CD1c-positive myeloid dendritic cell (primary cell): Measurements from ENCODE around the gene CFAP92.

ENCODE experiments used
- DNase-seq: peaks from one replicate; pipeline ENCODE4 v3.0.0-alpha.2; 2016; ENCODE audit errors: extremely low spot score

CFAP92 gene

DNA sequence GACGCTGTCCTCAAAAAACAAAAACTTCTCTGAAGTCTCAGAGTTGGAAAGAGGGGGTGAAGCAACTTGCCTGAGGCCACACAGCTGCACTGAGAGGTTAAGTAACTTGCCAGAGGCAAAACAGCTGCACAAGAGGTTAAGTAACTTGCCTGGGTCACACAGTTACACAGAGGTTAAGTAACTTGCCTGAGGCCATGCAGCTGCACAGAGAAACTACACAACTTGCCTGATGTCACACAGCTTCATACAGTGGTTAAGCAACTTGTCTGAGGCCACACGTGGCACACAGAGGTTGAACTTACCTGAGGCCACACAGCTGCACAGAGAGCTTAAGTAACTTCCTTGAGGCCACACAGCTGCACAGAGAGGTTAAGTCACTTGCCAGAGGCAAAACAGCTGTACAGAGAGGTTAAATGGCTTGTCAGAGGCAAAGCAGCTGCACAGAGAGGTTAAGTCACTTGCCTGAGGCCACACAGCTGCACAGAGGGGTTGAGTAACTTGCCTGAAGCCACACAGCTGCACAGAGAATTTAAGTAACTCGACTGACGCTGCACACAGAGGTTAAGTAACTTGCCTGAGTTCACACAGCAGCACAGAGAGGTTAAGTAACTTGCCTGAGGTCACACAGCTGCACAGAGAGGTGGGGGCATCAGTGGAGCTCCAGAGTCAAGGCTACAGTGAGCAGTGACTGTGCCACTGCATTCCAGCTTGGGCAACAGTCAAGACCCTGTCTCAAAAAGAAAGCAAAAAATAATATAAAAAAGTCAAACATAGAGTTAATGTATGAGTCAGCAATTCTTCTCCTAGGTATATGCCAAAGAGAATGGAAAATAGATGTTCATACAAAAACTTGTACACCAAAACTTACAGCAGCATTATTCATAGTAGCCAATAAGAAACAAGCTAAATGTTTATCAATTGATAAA is 126.4 kb downstream of the CFAP92 start:
- no peak for DNase-seq

DNA sequence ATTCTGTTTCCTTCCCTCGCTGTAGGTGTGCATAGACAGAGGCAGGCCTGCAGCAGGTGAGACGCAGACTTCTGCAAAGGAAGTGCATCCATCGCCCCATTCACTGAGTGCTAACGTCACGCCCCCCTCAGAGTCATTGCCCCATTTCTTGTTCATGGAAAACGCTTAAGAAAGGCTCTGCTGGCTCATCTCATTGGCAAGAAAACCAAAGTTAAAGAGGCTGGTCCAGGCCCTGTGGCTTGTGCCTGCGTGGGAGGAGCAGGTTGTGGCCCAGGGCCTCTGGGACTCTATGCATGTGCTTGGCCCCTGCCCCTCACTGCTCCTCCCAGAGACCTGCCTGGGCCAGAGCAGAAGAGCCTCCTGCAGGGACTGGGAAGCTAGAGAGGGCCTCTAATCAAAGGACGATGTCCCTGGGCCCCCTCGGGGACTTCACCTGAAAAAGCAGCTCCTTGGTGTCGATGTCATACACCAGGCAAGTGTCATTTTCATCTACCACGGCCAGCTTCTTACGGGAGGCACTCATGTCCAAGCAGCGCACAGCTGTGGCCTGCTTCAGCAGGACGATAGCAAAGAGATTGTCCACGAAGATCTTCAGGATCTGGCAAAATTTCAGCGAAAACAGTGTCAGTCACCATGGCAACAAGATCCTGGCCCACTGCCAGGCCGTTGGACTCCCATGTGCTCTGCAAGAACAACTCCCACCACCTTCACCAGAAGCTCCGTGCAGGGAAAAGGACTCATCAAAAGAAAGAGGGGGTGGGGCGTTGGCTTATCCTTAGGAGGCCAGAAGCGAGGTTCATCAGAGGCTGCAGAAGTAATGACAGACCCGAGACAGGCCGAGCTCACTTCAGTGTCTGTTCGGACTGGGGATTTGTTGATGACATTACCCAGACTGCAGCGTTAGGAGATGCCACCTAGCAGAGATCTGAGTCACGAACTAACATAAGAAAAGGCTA is 128.7 kb downstream of the CFAP92 start:
- DNase-seq, result peak; percentile 78

DNA sequence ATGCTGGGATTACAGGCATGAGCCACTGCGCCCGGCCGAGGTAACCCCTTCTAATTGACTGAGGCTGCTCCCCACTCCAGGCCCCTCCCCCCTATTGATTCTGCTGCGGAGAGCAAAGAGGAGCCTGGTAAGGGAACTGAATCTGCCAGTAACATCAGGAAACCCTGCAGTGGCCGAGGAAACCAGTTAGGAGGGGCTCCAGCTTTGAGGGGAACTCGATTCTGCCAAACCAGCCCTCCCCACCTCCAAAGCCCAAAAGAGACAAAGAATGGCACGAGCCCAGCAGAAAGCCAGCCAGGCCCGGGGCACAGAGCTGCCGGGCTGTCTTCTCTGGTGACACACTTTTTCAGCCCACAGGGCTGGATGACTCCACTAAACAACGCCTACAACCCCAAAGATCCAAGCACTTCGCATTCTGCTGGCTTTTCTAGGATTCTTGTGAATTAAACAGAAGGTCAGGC is 129.5 kb downstream of the CFAP92 start:
- peak; percentile 84 for DNase-seq

DNA sequence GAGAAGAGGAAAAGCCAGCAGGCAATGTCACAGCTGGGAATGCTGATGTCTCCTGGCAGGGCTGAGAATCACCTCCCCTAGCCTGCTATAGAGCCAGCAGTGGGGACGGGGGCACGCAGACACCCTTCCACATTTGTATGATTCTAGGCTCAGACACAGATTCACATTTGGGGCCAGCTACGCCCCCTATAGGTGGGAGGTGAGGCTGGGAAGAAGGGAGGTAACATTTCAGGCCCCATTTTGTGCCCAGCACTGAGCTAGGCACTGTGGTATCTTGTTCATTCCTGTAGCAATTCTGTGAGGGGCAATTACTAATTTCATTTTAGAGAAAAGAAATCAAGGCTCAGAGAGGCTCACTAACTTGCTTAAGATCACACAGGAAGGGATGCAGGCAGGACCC is 130.3 kb downstream of the CFAP92 start:
- DNase-seq, result no peak

DNA sequence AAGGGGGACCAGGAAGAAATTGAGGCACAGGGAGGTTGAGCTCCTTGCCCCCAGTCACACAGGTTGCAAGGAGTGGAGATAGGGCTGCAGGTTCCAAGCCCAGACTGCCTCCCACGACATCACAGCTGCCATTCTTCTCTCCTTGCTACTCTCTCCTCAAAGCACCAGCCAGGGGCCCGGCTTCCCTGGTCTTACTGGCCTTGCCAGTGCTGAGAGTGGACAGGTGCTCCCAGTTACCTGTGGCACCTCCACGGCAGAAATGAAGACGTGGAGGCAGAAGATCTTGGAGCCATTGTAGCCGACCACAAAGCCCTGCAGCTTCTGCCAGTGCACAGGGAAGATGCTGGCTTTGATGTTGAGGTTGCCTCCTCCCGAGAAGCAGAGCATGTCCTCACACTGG is 132.4 kb downstream of the CFAP92 start:
- DNase-seq, result no peak
